ENCODE measurements around the gene DIP2A. TPM values are rescaled to one million over a fixed set of nuclear protein-coding genes. Genes with fewer than 3 reads are reported as not detected.

The DIP2A gene
- total and polyA plus RNA-seq, 2 of the 8 experiments (the other 6 are each of a cell fraction or from before 2014, with no cell fraction given) = 16.0 to 27.1 TPM

- Histone ChIP-seq H3K27ac (ENCODE audit: low read depth, low read length) (no peak overlapping the region), H2BK15ac (ENCODE audit: low read length) (no peak overlapping the region), H2AK5ac (ENCODE audit: low read depth, low read length) (no peak overlapping the region), H3K4me2 (ENCODE audit: insufficient read depth in 1 of 2, low read depth in 2 of 2, low read length in 2 of 2) (no peak overlapping the region), H3K27me3 (replicated peaks in 1 of 4; ENCODE audit: control insufficient read depth in 3 of 4, extremely low read depth in 1 of 4, insufficient read depth in 3 of 4, low read length in 3 of 4) (no peaks in the 10 kb centered on the region), H3K23ac (ENCODE audit: insufficient read length) (no peak overlapping the region), H2BK120ac (replicated peaks; ENCODE audit: low read depth, low read length) (no peak overlapping the region), H2AFZ (ENCODE audit: low read length) (no peak overlapping the region), H3K9ac (replicated peaks in 1 of 4; ENCODE audit: extremely low read depth in 1 of 4, low read depth in 3 of 4, low read length in 3 of 4) (no peak overlapping the region), H3K56ac (replicated peaks; ENCODE audit: insufficient read length, low read depth, low read length) (no peak overlapping the region), H3K4me3 (ENCODE audit: extremely low read depth in 1 of 4, insufficient read depth in 2 of 4, low read depth in 3 of 4, low read length in 4 of 4) (no peak overlapping the region), H3K79me1 (ENCODE audit: low read depth, low read length) (no peaks in the 10 kb centered on the region), H3K9me3 (ENCODE audit: insufficient read depth in 2 of 2, low read depth in 1 of 2, low read length in 1 of 2) (peaks cover 6 to 8% of the 10 kb centered on the region in 2 experiments; a peak in 2 of 4 replicates), H3K14ac (ENCODE audit: insufficient read length) (no peak overlapping the region), H4K91ac (replicated peaks; ENCODE audit: insufficient read length, low read length) (no peak overlapping the region), H3K18ac (ENCODE audit: extremely low read depth, low read length) (no peak overlapping the region), H2BK12ac (ENCODE audit: low read depth, low read length) (no peak overlapping the region), H4K5ac (ENCODE audit: insufficient read length, low read depth, low read length) (no peak overlapping the region), H4K8ac (ENCODE audit: extremely low read depth, insufficient read depth, low read length) (no peak overlapping the region), H2BK20ac (ENCODE audit: low read length) (no peak overlapping the region), H3K4me1 (replicated peaks in 1 of 4; ENCODE audit: control insufficient read depth in 3 of 4, insufficient read depth in 4 of 4, low read length in 3 of 4) (peaks cover 0 to 5% (median 1%) of the 10 kb centered on the region in 4 experiments; a peak in 3 of 7 replicates), H3K4ac (replicated peaks; ENCODE audit: insufficient read length, low read depth, low read length) (no peak overlapping the region), H3K36me3 (ENCODE audit: control insufficient read depth in 2 of 4, insufficient read depth in 4 of 4, low read length in 3 of 4) (no peaks in the 10 kb centered on the region), H3K79me2 (ENCODE audit: control insufficient read depth in 1 of 2, insufficient read depth in 2 of 2, low read length in 2 of 2) (no peaks in the 10 kb centered on the region), H4K20me1 (replicated peaks in 1 of 2; ENCODE audit: control insufficient read depth in 1 of 2, insufficient read depth in 2 of 2, low read length in 2 of 2) (no peaks in the 10 kb centered on the region), H3K23me2 (ENCODE audit: low read depth, low read length) (no peaks in the 10 kb centered on the region), H2BK5ac (ENCODE audit: low read depth, low read length) (no peak overlapping the region)
- ChIA-PET POLR2A (ENCODE audit: partially characterized antibody) (no interaction called here), CTCF (ENCODE audit: partially characterized antibody) (no interaction called here)
- FAIRE-seq (no peak), DNase-seq (ENCODE audit: low read depth in 1 of 2, low spot score in 2 of 2) (no peak)
- 91% methylated on average over 6 of the region's 6 CpGs; no CpG with 5 or more reads in 1 of the 2 experiments for WGBS, 2 experiments (ENCODE audit: extremely low coverage in 1 of 2, insufficient coverage in 1 of 2, insufficient read length in 1 of 2, insufficient replicate concordance in 2 of 2, low coverage in 1 of 2, low lambda C conversion rate in 2 of 2, missing lambda C conversion rate in 1 of 2)
- TF ChIP-seq NANOG (IDR thresholded peaks at IDR 0.05; ENCODE audit: insufficient read depth, low read depth, low read length, poor library complexity, severe bottlenecking) (no peak), GTF2F1 (IDR thresholded peaks at IDR 0.05; ENCODE audit: borderline replicate concordance, low read depth, low read length) (no peak), TCF12 (IDR thresholded peaks at IDR 0.05; ENCODE audit: low read depth, low read length) (no peak), MAX (IDR thresholded peaks at IDR 0.05) (no peak), ASH2L (IDR thresholded peaks at IDR 0.05; ENCODE audit: low read length) (no peak), SIRT6 (IDR thresholded peaks at IDR 0.05; ENCODE audit: low read length) (no peak), SP1 (IDR thresholded peaks at IDR 0.05; ENCODE audit: low read depth, low read length) (no peak), SP2 (IDR thresholded peaks at IDR 0.05; ENCODE audit: low read length) (no peak), SRF (IDR thresholded peaks at IDR 0.05; ENCODE audit: low read depth, low read length) (no peak), CBX8 (IDR thresholded peaks at IDR 0.05; ENCODE audit: borderline replicate concordance, low read depth, low read length) (no peak), POLR2A (IDR thresholded peaks at IDR 0.05; ENCODE audit: control extremely low read depth in 1 of 2, low read depth in 2 of 2, low read length in 2 of 2) (no peak), SP4 (IDR thresholded peaks at IDR 0.05; ENCODE audit: low read length) (no peak)
Observed at GRCh38 chr21:46610018-46610701, 151.5 kb downstream of the DIP2A start.
